Activated naive CD8-positive, alpha-beta T cell treated with anti-CD3 and anti-CD28 coated beads, Interleukin-2, amount 10 ng/mL, durations not matched to agents 7 days and 5 days (primary cell): Measurements from ENCODE around the gene NFATC1. TPM values are rescaled to one million over a fixed set of nuclear protein-coding genes. Genes with fewer than 3 reads are reported as not detected.

Experiments used
- ATAC-seq: fragments of 150-1000 bp; cut with Tn5 transposase; one replicate; pipeline ENCODE4 v1.10.0; 2021; ENCODE audit warnings: low read depth, moderate library complexity
- POLR2A ChIA-PET: fragments of 350-600 bp; sonication (Branson Sonifier 250); formaldehyde crosslinking; loops from one replicate; lab custom pipeline; 2021; ENCODE audit warnings: antibody characterized with exemption; lab: Charles Lee
- DNase-seq: peaks from one replicate; pipeline ENCODE4 v3.0.0; 2021
- H3K27ac Mint-ChIP-seq: one replicate; pipeline ENCODE4 v1.8.0; 2022; ENCODE audit warnings: mild to moderate bottlenecking, mixed read lengths
- H3K27me3 Mint-ChIP-seq: one replicate; pipeline ENCODE4 v1.8.0; 2022; ENCODE audit warnings: mild to moderate bottlenecking, moderate library complexity, mixed read lengths
- H3K36me3 Mint-ChIP-seq: one replicate; pipeline ENCODE4 v1.8.0; 2021; ENCODE audit warnings: mild to moderate bottlenecking, mixed read lengths
- H3K4me1 Mint-ChIP-seq: one replicate; pipeline ENCODE4 v1.8.0; 2021; ENCODE audit warnings: mixed read lengths
- H3K4me3 Mint-ChIP-seq: one replicate; pipeline ENCODE4 v1.8.0; 2022; ENCODE audit warnings: mild to moderate bottlenecking, moderate library complexity, mixed read lengths
- H3K9me3 Mint-ChIP-seq: one replicate; pipeline ENCODE4 v1.8.0; 2021; ENCODE audit warnings: mixed read lengths
- total RNA-seq, 2 experiments: library from RNA; stranded (reverse); gene quantifications; one replicate each; pipeline ENCODE4 v1.2.3, GENCODE V29; 2021

NFATC1 gene
- total RNA-seq, 2 experiments from 2014 or later, result 46.9 to 50.8 TPM

DNA sequence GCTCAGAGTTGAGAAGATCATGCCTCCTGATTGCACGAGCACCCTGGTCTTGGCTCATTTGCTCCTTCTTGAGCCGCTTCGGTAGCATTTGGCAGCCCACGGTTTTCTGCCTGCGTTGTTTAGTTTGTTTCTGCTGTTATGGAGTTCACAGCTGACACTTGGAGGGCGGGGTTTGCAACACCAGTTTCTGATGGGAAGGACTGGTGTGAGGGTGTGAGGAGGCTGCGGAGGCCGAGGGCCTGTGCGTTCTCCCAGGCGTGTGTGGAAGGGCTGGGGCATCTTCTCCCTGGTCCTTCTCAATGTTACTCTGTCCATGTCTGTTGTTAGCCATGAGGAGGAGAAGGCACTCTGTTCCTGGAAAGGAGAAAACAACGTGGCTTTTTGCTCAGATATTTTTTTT lies 22.9 kb downstream of the NFATC1 start:
- POLR2A ChIA-PET, result no interaction called here

GRCh38 chr18:79420033-79420745 lies 24.5 kb downstream of the NFATC1 start:
- Mint-ChIP-seq H3K9me3 (no peaks in the 10 kb centered on the region), H3K4me3 (no peak overlapping the region), H3K27me3 (no peaks in the 10 kb centered on the region), H3K27ac (peak overlapping the region; percentile 61), H3K4me1 (peaks cover 11% of the 10 kb centered on the region), H3K36me3 (peaks cover 13% of the 10 kb centered on the region)
- no peak for DNase-seq
- POLR2A ChIA-PET, result no interaction called here
- ATAC-seq, result no peak

More for the DNA sequence above, 22.9 kb downstream of the NFATC1 start:
- Mint-ChIP-seq H3K27ac (no peak overlapping the region), H3K9me3 (no peaks in the 10 kb centered on the region), H3K4me3 (no peak overlapping the region), H3K4me1 (peaks cover 6% of the 10 kb centered on the region), H3K27me3 (no peaks in the 10 kb centered on the region), H3K36me3 (peaks cover 6% of the 10 kb centered on the region)
- no peak for DNase-seq
- no peak for ATAC-seq

GRCh38 chr18:79421275-79421857 lies 25.6 kb downstream of the NFATC1 start:
- Mint-ChIP-seq H3K9me3 (no peaks in the 10 kb centered on the region), H3K36me3 (peaks cover 13% of the 10 kb centered on the region), H3K4me1 (peaks cover 11% of the 10 kb centered on the region), H3K4me3 (no peak overlapping the region), H3K27ac (no peak overlapping the region), H3K27me3 (no peaks in the 10 kb centered on the region)
- DNase-seq (no peak), ATAC-seq (no peak)
- POLR2A ChIA-PET, result no interaction called here

- Mint-ChIP-seq H3K27me3 (no peaks in the 10 kb centered on the region), H3K9me3 (no peaks in the 10 kb centered on the region), H3K4me3 (no peak overlapping the region), H3K4me1 (peaks cover 9% of the 10 kb centered on the region), H3K27ac (no peak overlapping the region), H3K36me3 (peaks cover 13% of the 10 kb centered on the region)
- ATAC-seq (peak; percentile 14), DNase-seq (no peak)
- POLR2A ChIA-PET, result no interaction called here
Observed at GRCh38 chr18:79422022-79422782, 26.5 kb downstream of the NFATC1 start.

DNA sequence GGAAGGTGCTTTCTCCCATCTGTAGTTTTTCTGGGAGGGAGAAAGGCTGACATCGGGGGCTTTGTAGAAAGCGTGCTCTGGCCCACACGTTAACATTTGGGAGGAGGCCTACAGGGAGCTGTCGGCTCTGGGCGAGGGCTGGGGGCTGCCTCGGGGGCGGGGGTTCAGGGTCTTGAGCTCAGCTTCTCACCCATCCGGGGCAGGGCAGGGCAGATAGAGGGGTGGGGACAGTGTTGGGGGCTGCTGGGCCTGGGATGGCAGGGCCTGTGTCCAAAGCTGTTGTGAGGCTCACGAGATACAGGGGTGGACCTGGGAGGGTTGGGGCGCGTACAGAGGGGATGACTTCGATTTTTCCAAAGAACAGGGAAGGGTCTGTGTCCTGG lies 27.0 kb downstream of the NFATC1 start:
- no peak overlapping the region for H3K4me3 Mint-ChIP-seq
- no peaks in the 10 kb centered on the region for H3K9me3 Mint-ChIP-seq
- POLR2A ChIA-PET, result no interaction called here
- H3K4me1 Mint-ChIP-seq, result peaks cover 9% of the 10 kb centered on the region
- H3K36me3 Mint-ChIP-seq, result peaks cover 13% of the 10 kb centered on the region
- H3K27ac Mint-ChIP-seq, result no peak overlapping the region
- ATAC-seq, result no peak
- DNase-seq, result no peak
- no peaks in the 10 kb centered on the region for H3K27me3 Mint-ChIP-seq

- DNase-seq (no peak), ATAC-seq (no peak)
- Mint-ChIP-seq H3K36me3 (peaks cover 13% of the 10 kb centered on the region), H3K27me3 (no peaks in the 10 kb centered on the region), H3K9me3 (no peaks in the 10 kb centered on the region), H3K4me1 (peaks cover 9% of the 10 kb centered on the region), H3K27ac (no peak overlapping the region), H3K4me3 (no peak overlapping the region)
- POLR2A ChIA-PET, result no interaction called here
Observed at GRCh38 chr18:79423211-79424007, 27.7 kb downstream of the NFATC1 start.

DNA sequence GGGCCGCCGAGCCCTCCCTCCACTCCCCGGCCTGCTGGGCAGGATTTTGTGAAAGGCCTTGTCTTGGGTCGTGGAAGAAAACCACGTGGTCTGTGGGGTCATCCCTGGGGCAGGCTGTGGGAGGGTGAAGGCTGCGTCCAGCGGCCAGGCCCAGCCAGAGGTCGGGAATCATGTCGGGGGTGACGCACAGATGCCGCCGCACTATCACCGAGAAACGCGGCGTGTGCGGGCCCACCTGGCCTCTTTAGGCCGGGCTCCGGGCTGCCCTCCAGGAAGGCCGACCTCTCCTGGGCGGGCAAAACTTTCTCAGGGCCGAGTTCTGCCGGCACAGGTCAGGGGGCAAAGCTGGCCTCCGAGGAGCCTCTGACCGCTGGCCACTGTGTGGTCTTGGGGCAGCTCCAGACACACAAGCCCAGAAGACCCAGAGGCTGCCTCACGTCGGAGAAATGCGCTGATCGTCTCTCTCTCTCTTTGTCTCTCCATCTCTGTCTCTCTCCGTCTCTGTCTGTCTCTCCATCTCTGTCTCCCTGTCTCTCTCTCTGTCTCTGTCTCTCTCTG lies 28.4 kb downstream of the NFATC1 start:
- H3K27ac Mint-ChIP-seq, result no peak overlapping the region
- POLR2A ChIA-PET, result no interaction called here
- H3K4me3 Mint-ChIP-seq, result no peak overlapping the region
- H3K4me1 Mint-ChIP-seq, result peaks cover 9% of the 10 kb centered on the region
- DNase-seq (no peak), ATAC-seq (no peak)
- H3K36me3 Mint-ChIP-seq, result peaks cover 13% of the 10 kb centered on the region
- no peaks in the 10 kb centered on the region for H3K27me3 Mint-ChIP-seq
- H3K9me3 Mint-ChIP-seq, result no peaks in the 10 kb centered on the region

GRCh38 chr18:79424880-79425568 lies 29.3 kb downstream of the NFATC1 start:
- Mint-ChIP-seq H3K27ac (no peak overlapping the region), H3K9me3 (no peaks in the 10 kb centered on the region), H3K4me1 (peaks cover 4% of the 10 kb centered on the region), H3K36me3 (peaks cover 10% of the 10 kb centered on the region), H3K27me3 (no peaks in the 10 kb centered on the region), H3K4me3 (no peak overlapping the region)
- no peak for ATAC-seq
- POLR2A ChIA-PET, result no interaction called here
- no peak for DNase-seq

GRCh38 chr18:79425569-79425886 lies 29.8 kb downstream of the NFATC1 start:
- no peaks in the 10 kb centered on the region for H3K9me3 Mint-ChIP-seq
- H3K4me1 Mint-ChIP-seq, result peaks cover 4% of the 10 kb centered on the region
- peaks cover 10% of the 10 kb centered on the region for H3K36me3 Mint-ChIP-seq
- no peaks in the 10 kb centered on the region for H3K27me3 Mint-ChIP-seq
- DNase-seq (no peak), ATAC-seq (no peak)
- POLR2A ChIA-PET, result no interaction called here
- H3K4me3 Mint-ChIP-seq, result no peak overlapping the region
- no peak overlapping the region for H3K27ac Mint-ChIP-seq

DNA sequence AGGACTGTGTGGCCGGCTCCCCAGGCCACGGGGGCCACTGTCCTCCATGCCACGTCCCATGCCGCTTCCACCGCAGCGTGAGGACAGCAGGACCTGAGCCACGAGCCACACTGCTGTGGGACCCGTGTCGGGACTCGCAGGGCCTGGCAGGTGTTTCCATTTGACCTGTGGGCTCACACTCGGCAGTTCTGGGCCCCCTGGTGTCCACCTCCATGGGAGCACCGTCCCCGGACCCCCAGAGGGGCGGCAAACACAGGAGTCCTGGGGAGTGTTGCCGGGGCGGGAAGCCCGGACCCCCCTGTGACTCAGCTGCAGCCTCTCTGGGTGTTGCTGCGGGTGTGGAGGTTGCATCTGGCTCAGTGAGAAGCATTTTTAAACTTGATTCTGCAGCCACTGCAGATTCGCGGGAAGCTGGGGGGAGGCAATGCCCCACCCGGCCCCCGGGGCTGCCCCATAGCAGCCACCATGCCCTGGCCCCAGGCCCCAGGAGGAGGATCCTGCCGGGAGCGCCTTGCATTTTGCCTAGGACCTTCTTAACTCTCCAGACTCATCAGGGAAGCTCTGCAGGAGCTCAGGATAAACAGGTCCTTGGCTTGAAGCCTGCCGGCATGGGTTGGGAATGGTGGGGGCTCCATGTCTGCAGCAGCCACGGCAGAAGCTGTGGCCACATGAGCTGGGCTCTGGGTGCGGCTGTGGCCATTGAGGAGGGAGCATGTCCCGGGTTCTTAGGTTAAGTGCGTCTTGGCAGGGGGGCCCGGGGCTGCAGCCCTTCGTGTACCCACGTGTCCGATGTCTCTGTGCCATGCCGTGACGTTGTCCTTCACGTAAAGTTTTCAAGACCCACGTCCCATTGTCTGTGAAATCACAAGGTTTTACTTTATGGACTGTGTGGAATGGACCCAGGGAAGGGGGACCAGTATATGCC lies 30.9 kb downstream of the NFATC1 start:
- DNase-seq (no peak), ATAC-seq (no peak)
- Mint-ChIP-seq H3K4me1 (peaks cover 4% of the 10 kb centered on the region), H3K36me3 (peaks cover 10% of the 10 kb centered on the region), H3K4me3 (no peak overlapping the region), H3K27ac (no peak overlapping the region), H3K9me3 (no peaks in the 10 kb centered on the region), H3K27me3 (no peaks in the 10 kb centered on the region)
- POLR2A ChIA-PET, result no interaction called here

- H3K4me1 Mint-ChIP-seq, result peaks cover 4% of the 10 kb centered on the region
- no peak overlapping the region for H3K27ac Mint-ChIP-seq
- POLR2A ChIA-PET, result no interaction called here
- DNase-seq, result no peak
- ATAC-seq, result no peak
- no peak overlapping the region for H3K4me3 Mint-ChIP-seq
- peaks cover 7% of the 10 kb centered on the region for H3K36me3 Mint-ChIP-seq
- H3K27me3 Mint-ChIP-seq, result no peaks in the 10 kb centered on the region
- no peaks in the 10 kb centered on the region for H3K9me3 Mint-ChIP-seq
Observed at GRCh38 chr18:79427368-79428225, 31.9 kb downstream of the NFATC1 start.
